Breast epithelium (tissue), 4 donors: ENCODE data around the gene GALNT9. TPM values are rescaled to one million over a fixed set of nuclear protein-coding genes. Genes with fewer than 3 reads are reported as not detected.

Source experiments
- DNase-seq, 2 donors: peaks; one replicate each; pipeline ENCODE4 v3.0.0-alpha.2; 2019; ENCODE audit warnings: low spot score in 2 of 2
- H3K27ac ChIP-seq, 2 donors: fragments of 200-600 bp; sonication (generic) in 1 of 2; one replicate each; pipeline ENCODE4 v1.5.1; 2016 to 2019; ENCODE audit warnings: mild to moderate bottlenecking in 1 of 2
- H3K27me3 ChIP-seq, 2 donors: fragments of 200-600 bp; sonication (generic) in 1 of 2; one replicate each; pipeline versions ENCODE4 v1.5.1 to v1.6.0; 2017 to 2019; ENCODE audit warnings: control low read depth in 1 of 2, mild to moderate bottlenecking in 1 of 2
- H3K36me3 ChIP-seq: fragments of 200-600 bp; one replicate; pipeline ENCODE4 v1.5.1; 2019
- H3K4me1 ChIP-seq, 2 donors: fragments of 200-600 bp; sonication (generic); one replicate each; pipeline ENCODE4 v1.5.1; 2016 to 2019; ENCODE audit warnings: control low read depth in 1 of 2
- H3K4me3 ChIP-seq, 3 donors: fragments of 200-600 bp; sonication (generic); 1 replicate in 2 of 3; 2 replicates in 1 of 3; pipeline ENCODE4 v1.5.1; 2016 to 2019; ENCODE audit warnings: mild to moderate bottlenecking in 3 of 3, moderate library complexity in 2 of 3
- H3K9me3 ChIP-seq, 2 donors: fragments of 200-600 bp; sonication (generic) in 1 of 2; one replicate each; pipeline ENCODE4 v1.5.1; 2016 to 2019; ENCODE audit warnings: control low read depth in 1 of 2
- CTCF ChIP-seq, 3 donors: fragments of 450-650 bp; IDR thresholded peaks; one replicate each; pipeline ENCODE4 v1.5.1; 2016 to 2017; ENCODE audit warnings: antibody characterized with exemption in 3 of 3, mild to moderate bottlenecking in 3 of 3, moderate library complexity in 3 of 3
- POLR2A ChIP-seq: fragments of 450-650 bp; IDR thresholded peaks from one replicate; pipeline ENCODE4 v1.6.1; 2016; ENCODE audit warnings: antibody characterized with exemption, mild to moderate bottlenecking, moderate library complexity
- POLR2AphosphoS5 ChIP-seq, 3 donors: sonication (generic); formaldehyde crosslinking; IDR thresholded peaks; one replicate each; pipeline ENCODE4 v1.6.1; 2017; ENCODE audit warnings: antibody characterized with exemption in 3 of 3
- intact Hi-C: fragments of 100-400 bp; cut with DNase I; formaldehyde crosslinking; loops from one replicate; pipeline ENCODE4 v1.15.1; 2023; ENCODE audit warnings: low total_unique reads
- total RNA-seq, 3 donors: library from RNA; depleted of rRNA; stranded (reverse); fragments of >200 nt; gene quantifications; one replicate each; pipeline ENCODE4 v1.1.0, GENCODE V29; 2016

GALNT9 gene
- total RNA-seq, 3 donors from 2014 or later: 2.9 TPM; not detected in 2

- Histone ChIP-seq H3K4me1 (no peaks in the 10 kb centered on the region), H3K9me3 (no peaks in the 10 kb centered on the region), H3K4me3 (no peak overlapping the region), H3K27ac (no peak overlapping the region), H3K36me3 (no peaks in the 10 kb centered on the region), H3K27me3 (peaks cover 0 to 3% of the 10 kb centered on the region in 2 donors)
- intact Hi-C loops: no loop called here
- TF ChIP-seq POLR2A (no peak), POLR2AphosphoS5 (IDR thresholded peaks at IDR 0.05) (no peak), CTCF (IDR thresholded peaks at IDR 0.05) (no peak)
- no peak for DNase-seq
These were observed 92.2 kb downstream of the GALNT9 start for GRCh38 chr12:132236930-132237771.

GRCh38 chr12:132236129-132236929 lies 93.1 kb downstream of the GALNT9 start:
- no peaks in the 10 kb centered on the region for H3K36me3 ChIP-seq
- intact Hi-C loops: no loop called here
- no peak overlapping the region for H3K27ac ChIP-seq
- peaks cover 0 to 3% of the 10 kb centered on the region in 2 donors for H3K27me3 ChIP-seq
- H3K9me3 ChIP-seq: no peaks in the 10 kb centered on the region
- TF ChIP-seq CTCF (IDR thresholded peaks at IDR 0.05): no peak
- no peak for TF ChIP-seq POLR2A
- no peak for TF ChIP-seq POLR2AphosphoS5 (IDR thresholded peaks at IDR 0.05)
- H3K4me1 ChIP-seq: no peaks in the 10 kb centered on the region
- H3K4me3 ChIP-seq: no peak overlapping the region
- no peak for DNase-seq

GRCh38 chr12:132235116-132235820 lies 94.1 kb downstream of the GALNT9 start:
- Histone ChIP-seq H3K9me3 (no peaks in the 10 kb centered on the region), H3K27me3 (peaks cover 0 to 9% of the 10 kb centered on the region in 2 donors), H3K27ac (no peak overlapping the region), H3K4me1 (no peaks in the 10 kb centered on the region), H3K36me3 (no peaks in the 10 kb centered on the region), H3K4me3 (no peak overlapping the region)
- intact Hi-C loops: no loop called here
- no peak for DNase-seq
- TF ChIP-seq CTCF (IDR thresholded peaks at IDR 0.05): no peak
- no peak for TF ChIP-seq POLR2AphosphoS5 (IDR thresholded peaks at IDR 0.05)
- TF ChIP-seq POLR2A: no peak

GRCh38 chr12:132230381-132230780 lies 99.0 kb downstream of the GALNT9 start:
- no peak for TF ChIP-seq POLR2AphosphoS5 (IDR thresholded peaks at IDR 0.05)
- no peak for TF ChIP-seq POLR2A
- TF ChIP-seq CTCF (IDR thresholded peaks at IDR 0.05): no peak
- H3K9me3 ChIP-seq: no peaks in the 10 kb centered on the region
- no peaks in the 10 kb centered on the region for H3K4me1 ChIP-seq
- no peak overlapping the region for H3K4me3 ChIP-seq
- no peak overlapping the region for H3K27ac ChIP-seq
- peaks cover 0 to 48% of the 10 kb centered on the region in 2 donors for H3K27me3 ChIP-seq
- DNase-seq: no peak
- intact Hi-C loops: no loop called here
- no peaks in the 10 kb centered on the region for H3K36me3 ChIP-seq
